ENCODE data around the gene PTCH2. TPM values are rescaled to one million over a fixed set of nuclear protein-coding genes. Genes with fewer than 3 reads are reported as not detected.

The PTCH2 gene
- total and polyA plus RNA-seq, 7 donors = 0.36 to 2.8 (median 0.68) TPM; not detected in 2

DNA sequence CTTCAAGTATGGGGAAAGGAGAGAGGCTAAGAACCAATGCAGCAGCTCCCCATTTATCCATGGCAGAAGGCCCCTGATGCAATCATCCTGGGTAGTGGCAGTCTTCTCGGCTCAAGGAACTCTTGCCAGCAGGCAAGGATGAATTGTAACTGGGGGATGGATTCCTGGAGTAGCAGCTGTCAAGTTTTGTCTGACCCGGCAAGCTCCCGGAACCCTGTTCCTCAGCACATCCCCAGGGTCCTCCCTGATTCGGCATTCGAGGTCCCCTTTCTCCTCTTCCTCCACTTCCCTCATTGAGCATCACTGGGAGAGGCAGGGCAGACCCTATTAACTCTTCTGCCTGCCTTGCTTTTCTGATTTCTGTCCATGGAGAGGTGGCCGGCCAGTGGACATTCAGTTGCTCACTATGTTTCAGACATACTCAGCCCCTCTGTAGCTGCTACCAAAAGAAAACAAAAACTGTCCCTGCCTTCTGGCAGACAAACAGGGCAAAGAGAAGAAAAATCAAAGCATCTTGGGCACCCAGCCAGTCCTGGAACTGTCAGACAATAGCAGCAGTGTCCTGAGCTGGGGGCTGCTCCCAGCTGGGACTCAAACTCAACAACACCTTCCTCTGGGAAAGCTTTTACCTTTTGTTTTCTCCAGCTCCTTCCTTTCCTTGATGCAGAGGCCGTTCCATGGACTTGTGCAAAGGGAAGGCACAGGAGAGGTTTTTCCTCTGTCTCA, 5.6 kb upstream of the PTCH2 start:
- peaks cover 0 to 2% (median under 1%) of the 10 kb centered on the region in 4 donors for H3K4me1 ChIP-seq
- TF ChIP-seq, protein P1, sequence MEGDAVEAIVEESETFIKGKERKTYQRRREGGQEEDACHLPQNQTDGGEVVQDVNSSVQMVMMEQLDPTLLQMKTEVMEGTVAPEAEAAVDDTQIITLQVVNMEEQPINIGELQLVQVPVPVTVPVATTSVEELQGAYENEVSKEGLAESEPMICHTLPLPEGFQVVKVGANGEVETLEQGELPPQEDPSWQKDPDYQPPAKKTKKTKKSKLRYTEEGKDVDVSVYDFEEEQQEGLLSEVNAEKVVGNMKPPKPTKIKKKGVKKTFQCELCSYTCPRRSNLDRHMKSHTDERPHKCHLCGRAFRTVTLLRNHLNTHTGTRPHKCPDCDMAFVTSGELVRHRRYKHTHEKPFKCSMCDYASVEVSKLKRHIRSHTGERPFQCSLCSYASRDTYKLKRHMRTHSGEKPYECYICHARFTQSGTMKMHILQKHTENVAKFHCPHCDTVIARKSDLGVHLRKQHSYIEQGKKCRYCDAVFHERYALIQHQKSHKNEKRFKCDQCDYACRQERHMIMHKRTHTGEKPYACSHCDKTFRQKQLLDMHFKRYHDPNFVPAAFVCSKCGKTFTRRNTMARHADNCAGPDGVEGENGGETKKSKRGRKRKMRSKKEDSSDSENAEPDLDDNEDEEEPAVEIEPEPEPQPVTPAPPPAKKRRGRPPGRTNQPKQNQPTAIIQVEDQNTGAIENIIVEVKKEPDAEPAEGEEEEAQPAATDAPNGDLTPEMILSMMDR (IDR thresholded peaks at IDR 0.05) = no peak
- TF ChIP-seq POLR2A (IDR thresholded peaks at IDR 0.05) (no peak), EP300 (IDR thresholded peaks at IDR 0.05) (no peak), POLR2AphosphoS5 (IDR thresholded peaks at IDR 0.05) (no peak)
- no peaks in the 10 kb centered on the region for H3K27me3 ChIP-seq
- intact Hi-C loops (cut with DNase I) = no loop called here
- H3K27ac ChIP-seq = no peak overlapping the region
- no peak overlapping the region for H3K4me3 ChIP-seq
- H3K36me3 ChIP-seq = peaks cover 0 to 10% (median 0%) of the 10 kb centered on the region in 4 donors
- DNase-seq = no peak
- 86 to 89% methylated on average over 7 of the region's 7 CpGs for WGBS, 2 donors
- H3K9me3 ChIP-seq = no peaks in the 10 kb centered on the region

DNA sequence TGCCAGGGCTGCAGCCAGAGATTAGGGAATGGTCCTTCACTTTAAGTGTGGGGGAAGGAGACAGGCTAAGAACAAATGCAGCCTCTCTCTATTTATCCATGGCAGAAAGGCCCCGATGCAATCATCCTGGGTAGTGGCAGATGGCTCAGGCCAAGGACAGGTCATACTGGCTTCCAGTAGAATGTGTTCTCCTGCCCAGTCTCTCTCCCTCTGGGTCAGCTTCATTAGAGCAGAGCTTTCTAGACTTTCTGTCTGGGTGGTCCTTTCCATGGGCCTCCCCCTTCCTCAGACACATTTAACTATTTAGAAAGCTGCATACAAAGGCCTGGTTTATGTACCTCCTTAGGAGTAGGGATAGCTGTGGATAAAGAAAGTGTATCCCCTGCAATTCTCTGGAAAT, 4.8 kb upstream of the PTCH2 start:
- intact Hi-C loops (cut with DNase I) = no loop called here
- Histone ChIP-seq H3K36me3 (peaks cover 0 to 10% (median 0%) of the 10 kb centered on the region in 4 donors), H3K4me1 (peaks cover 0 to 8% (median 3%) of the 10 kb centered on the region in 4 donors), H3K27ac (no peak overlapping the region), H3K4me3 (no peak overlapping the region), H3K27me3 (no peaks in the 10 kb centered on the region), H3K9me3 (no peaks in the 10 kb centered on the region)
- WGBS, 2 donors = 92 to 93% methylated on average over 1 of the region's 1 CpG
- TF ChIP-seq EP300 (IDR thresholded peaks at IDR 0.05) (no peak), POLR2A (IDR thresholded peaks at IDR 0.05) (no peak), POLR2AphosphoS5 (IDR thresholded peaks at IDR 0.05) (no peak)
- TF ChIP-seq, protein P1 (IDR thresholded peaks at IDR 0.05) = no peak
- no peak for DNase-seq

DNA sequence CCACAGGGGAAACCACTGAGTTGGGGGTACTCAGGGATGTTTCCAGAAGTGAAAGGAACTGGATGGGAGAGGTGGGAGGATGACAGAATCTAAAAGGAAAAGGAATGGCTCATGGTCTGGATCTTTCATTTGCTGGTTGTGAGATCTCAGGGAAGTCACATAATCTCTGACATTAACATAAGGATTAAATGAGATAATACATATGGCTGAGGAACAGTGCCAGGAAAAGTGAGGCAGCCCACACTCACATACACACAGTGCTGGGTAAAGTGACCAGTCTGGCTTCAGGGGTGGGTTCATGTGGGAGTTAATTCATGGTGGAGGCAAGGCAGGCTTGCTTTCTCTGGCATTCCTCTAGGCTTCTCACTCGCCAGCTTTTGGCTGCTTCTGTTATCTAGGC, 3.9 kb upstream of the PTCH2 start:
- DNase-seq = no peak
- no peaks in the 10 kb centered on the region for H3K27me3 ChIP-seq
- H3K27ac ChIP-seq = no peak overlapping the region
- H3K36me3 ChIP-seq = peaks cover 0 to 10% (median 0%) of the 10 kb centered on the region in 4 donors
- TF ChIP-seq POLR2AphosphoS5 (IDR thresholded peaks at IDR 0.05) (no peak), POLR2A (IDR thresholded peaks at IDR 0.05) (no peak), EP300 (IDR thresholded peaks at IDR 0.05) (no peak)
- TF ChIP-seq, protein P1 (IDR thresholded peaks at IDR 0.05) = no peak
- 93 to 96% methylated on average over 1 of the region's 1 CpG for WGBS, 2 donors
- H3K4me1 ChIP-seq = peaks cover 0 to 17% (median 6%) of the 10 kb centered on the region in 4 donors
- no peak overlapping the region for H3K4me3 ChIP-seq
- no peaks in the 10 kb centered on the region for H3K9me3 ChIP-seq
- intact Hi-C loops (cut with DNase I) = no loop called here

- H3K4me3 ChIP-seq = peak overlapping the region; percentile 54 to 77 (median 60)
- H3K9me3 ChIP-seq = no peaks in the 10 kb centered on the region
- peak overlapping the region; percentile 66 to 82 (median 76) for H3K27ac ChIP-seq
- TF ChIP-seq POLR2A (IDR thresholded peaks at IDR 0.05) (no peak), EP300 (IDR thresholded peaks at IDR 0.05) (no peak), POLR2AphosphoS5 (IDR thresholded peaks at IDR 0.05) (no peak)
- TF ChIP-seq, protein P1 (IDR thresholded peaks at IDR 0.05) = no peak
- peaks cover 0 to 18% (median 6%) of the 10 kb centered on the region in 4 donors for H3K4me1 ChIP-seq
- no peaks in the 10 kb centered on the region for H3K36me3 ChIP-seq
- 30 to 61% methylated on average over 16 of the region's 16 CpGs for WGBS, 2 donors
- no peaks in the 10 kb centered on the region for H3K27me3 ChIP-seq
- DNase-seq = no peak
- intact Hi-C loops (cut with DNase I) = loop anchor here (5.0 kb wide), 3 partner anchors 145 to 460 kb away; partner anchors contain the start of genes EIF2B3, HECTD3 and UROD
Measured at GRCh38 chr1:44842486-44842861, 579 bp downstream of the PTCH2 start.
